ENCODE measurements around the gene SORCS2.
A peak's percentile ranks its signal among the peaks of the same experiment; 100 is the strongest.
"Not testable (repeated sequence)": the region's sequence is repeated elsewhere in the genome, so short reads cannot be mapped to it uniquely, and the experiment has no call there.

The SORCS2 gene

GRCh38 chr4:7575426-7575825 is 383.1 kb downstream of the SORCS2 start:
- no peak for DNase-seq (ENCODE audit: low read depth, low spot score)

- not testable (repeated sequence) for DNase-seq (ENCODE audit: low read depth, low spot score)
Measured at GRCh38 chr4:7577361-7578039, 385.2 kb downstream of the SORCS2 start.

- DNase-seq (ENCODE audit: low read depth, low spot score): peak; percentile 44
Measured at GRCh38 chr4:7581477-7581876, 389.1 kb downstream of the SORCS2 start.

- no peak for DNase-seq (ENCODE audit: low read depth, low spot score)
Measured at GRCh38 chr4:7582313-7583097, 390.2 kb downstream of the SORCS2 start.

GRCh38 chr4:7584098-7584497 is 391.8 kb downstream of the SORCS2 start:
- DNase-seq (ENCODE audit: low read depth, low spot score): no peak

GRCh38 chr4:7584606-7585159 is 392.3 kb downstream of the SORCS2 start:
- no peak for DNase-seq (ENCODE audit: low read depth, low spot score)

GRCh38 chr4:7585768-7586167 is 393.4 kb downstream of the SORCS2 start:
- no peak for DNase-seq (ENCODE audit: low read depth, low spot score)

GRCh38 chr4:7587433-7588405 is 395.4 kb downstream of the SORCS2 start:
- DNase-seq (ENCODE audit: low read depth, low spot score): no peak

- DNase-seq (ENCODE audit: low read depth, low spot score): no peak
Measured at GRCh38 chr4:7590189-7590588, 397.9 kb downstream of the SORCS2 start.

- no peak for DNase-seq (ENCODE audit: low read depth, low spot score)
Measured at GRCh38 chr4:7590899-7591298, 398.6 kb downstream of the SORCS2 start.

- DNase-seq (ENCODE audit: low read depth, low spot score): no peak
Measured at GRCh38 chr4:7591409-7592053, 399.2 kb downstream of the SORCS2 start.

GRCh38 chr4:7593646-7594412 is 401.5 kb downstream of the SORCS2 start:
- no peak for DNase-seq (ENCODE audit: low read depth, low spot score)

GRCh38 chr4:7595934-7596461 is 403.7 kb downstream of the SORCS2 start:
- DNase-seq (ENCODE audit: low read depth, low spot score): peak; percentile 32

- no peak for DNase-seq (ENCODE audit: low read depth, low spot score)
Measured at GRCh38 chr4:7596918-7597606, 404.7 kb downstream of the SORCS2 start.

GRCh38 chr4:7598939-7599790 is 406.8 kb downstream of the SORCS2 start:
- DNase-seq (ENCODE audit: low read depth, low spot score): no peak

- no peak for DNase-seq (ENCODE audit: low read depth, low spot score)
Measured at GRCh38 chr4:7600247-7600646, 407.9 kb downstream of the SORCS2 start.

GRCh38 chr4:7602166-7602565 is 409.8 kb downstream of the SORCS2 start:
- not testable (repeated sequence) for DNase-seq (ENCODE audit: low read depth, low spot score)

- peak; percentile 58 for DNase-seq (ENCODE audit: low read depth, low spot score)
Measured at GRCh38 chr4:7607156-7607910, 415.0 kb downstream of the SORCS2 start.
